A673 (cell line): ENCODE measurements around the gene NPTN. TPM values are rescaled to one million over a fixed set of nuclear protein-coding genes. Genes with fewer than 3 reads are reported as not detected.

Source experiments
- BruUV-seq: library from RNA; stranded (reverse); fragments of 400-500 nt; replicated peaks from 2 replicates; lab custom pipeline; 2021; lab: Mats Ljungman, UMichigan
- CTCF ChIA-PET: fragments of 300-600 bp; sonication (Branson Sonifier 250); formaldehyde crosslinking; loops from one replicate; lab custom pipeline; 2022; ENCODE audit warnings: antibody characterized with exemption; lab: Charles Lee
- POLR2A ChIA-PET: fragments of 300-600 bp; sonication (Branson Sonifier 250); formaldehyde crosslinking; loops from one replicate; lab custom pipeline; 2022; ENCODE audit warnings: antibody characterized with exemption; ENCODE audit not compliant: low non-redundant PET; lab: Charles Lee
- DNase-seq: peaks from one replicate; pipeline ENCODE4 v3.0.0-alpha.2; 2015; ENCODE audit warnings: low spot score
- H3K27ac ChIP-seq: fragments of 200-600 bp; sonication (generic); 2 replicates; pipeline ENCODE4 v1.5.1; 2016; ENCODE audit warnings: mixed run types, low read depth, mild to moderate bottlenecking, mixed read lengths, antibody characterized with exemption, low read length; ENCODE audit not compliant: poor library complexity, severe bottlenecking
- H3K27me3 ChIP-seq: fragments of 200-600 bp; sonication (generic); replicated peaks from 2 replicates; pipeline ENCODE4 v1.6.1; 2017; ENCODE audit warnings: mixed run types, low read depth, mild to moderate bottlenecking, mixed read lengths, antibody characterized with exemption, low read length; ENCODE audit not compliant: insufficient read depth, poor library complexity
- H3K36me3 ChIP-seq: fragments of 200-600 bp; sonication (generic); 2 replicates; pipeline ENCODE4 v1.6.1; 2016; ENCODE audit warnings: mixed run types, mild to moderate bottlenecking, mixed read lengths, antibody characterized with exemption, low read length; ENCODE audit not compliant: insufficient read depth, poor library complexity, severe bottlenecking
- H3K4me1 ChIP-seq: fragments of 200-600 bp; sonication (generic); 2 replicates; pipeline ENCODE4 v1.6.1; 2017; ENCODE audit warnings: mixed run types, mild to moderate bottlenecking, mixed read lengths, antibody characterized with exemption, low read length; ENCODE audit not compliant: insufficient read depth, poor library complexity, severe bottlenecking
- H3K4me3 ChIP-seq: fragments of 200-600 bp; sonication (generic); 2 replicates; pipeline ENCODE4 v1.5.1; 2016; ENCODE audit warnings: low read depth, mixed run types, mild to moderate bottlenecking, mixed read lengths, low read length; ENCODE audit not compliant: poor library complexity, severe bottlenecking
- H3K9me3 ChIP-seq: fragments of 200-600 bp; sonication (generic); 2 replicates; pipeline ENCODE4 v1.6.1; 2016; ENCODE audit warnings: mixed run types, low read depth, mild to moderate bottlenecking, mixed read lengths, antibody characterized with exemption, low read length; ENCODE audit not compliant: poor library complexity, severe bottlenecking
- CTCF ChIP-seq: fragments of 300-800, 200-600 bp; sonication (generic); conservative IDR thresholded peaks from 2 replicates; pipeline ENCODE4 v1.5.1; 2017; ENCODE audit warnings: low read depth, mild to moderate bottlenecking, antibody characterized with exemption, low read length, moderate library complexity, mixed read lengths
- EZH2 ChIP-seq: fragments of 200-600 bp; sonication (generic); IDR thresholded peaks from 2 replicates; pipeline ENCODE4 v1.6.1; 2017; ENCODE audit warnings: borderline replicate concordance, low read depth, mild to moderate bottlenecking, mixed read lengths, antibody characterized with exemption, low read length; ENCODE audit not compliant: poor library complexity, severe bottlenecking
- intact Hi-C: fragments of 100-400 bp; cut with micrococcal nuclease; formaldehyde crosslinking; loops from one replicate; pipeline ENCODE4 v1.10.0; 2022; ENCODE audit not compliant: unreplicated experiment
- total RNA-seq: library from RNA; stranded (reverse); gene quantifications from 2 replicates; pipeline ENCODE4 v1.2.3, GENCODE V29; 2021

NPTN gene
- total RNA-seq, 1 experiment from 2014 or later: 101 TPM

DNA sequence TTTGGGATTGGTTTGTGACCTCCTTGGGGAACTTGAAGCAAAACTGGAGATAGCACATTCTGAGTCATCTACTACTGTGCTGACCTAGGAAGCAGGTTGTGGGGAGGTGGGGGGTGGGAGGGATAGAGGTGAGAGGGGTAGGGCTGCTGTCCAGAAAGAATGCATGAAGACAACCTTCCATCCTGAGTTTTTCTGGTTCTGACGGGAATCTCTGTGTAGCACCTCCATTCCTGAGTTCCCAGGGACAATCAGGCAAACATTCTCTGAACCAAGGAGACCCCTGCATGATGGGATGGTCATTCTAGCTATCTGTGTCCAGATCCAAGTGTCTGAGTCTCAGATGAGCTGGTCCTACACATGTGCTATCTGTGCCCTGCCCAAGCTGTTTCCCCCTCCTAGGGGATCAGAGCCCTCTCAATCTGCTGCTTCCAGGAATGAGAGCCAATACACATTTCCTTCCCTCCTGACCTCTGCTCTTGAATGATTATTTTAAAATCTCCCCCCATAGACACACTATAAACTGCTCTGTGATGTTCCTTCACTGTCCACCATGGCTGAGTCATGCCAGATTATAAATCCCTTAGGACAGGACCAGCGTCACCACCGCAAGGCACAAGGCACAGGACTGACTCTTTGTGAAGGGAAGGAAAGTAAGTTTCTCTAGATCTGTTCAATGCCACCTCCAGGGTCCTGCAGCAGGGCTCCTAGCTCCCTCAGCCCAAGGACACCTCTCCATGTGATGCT lies 48.8 kb upstream of the NPTN start:
- Histone ChIP-seq H3K36me3 (no peaks in the 10 kb centered on the region), H3K27ac (no peak overlapping the region), H3K4me3 (no peak overlapping the region), H3K27me3 (no peaks in the 10 kb centered on the region), H3K4me1 (peaks cover 23% of the 10 kb centered on the region), H3K9me3 (no peaks in the 10 kb centered on the region)
- ChIA-PET CTCF (interaction anchor here (0.8 kb wide), 1 partner anchor 328 kb away, joined by 3 read pairs; no protein-coding TSS in a partner anchor), POLR2A (no interaction called here)
- DNase-seq: no peak
- intact Hi-C loops: no loop called here
- TF ChIP-seq CTCF (no peak), EZH2 (no peak)
- BruUV-seq: no TSS peak

DNA sequence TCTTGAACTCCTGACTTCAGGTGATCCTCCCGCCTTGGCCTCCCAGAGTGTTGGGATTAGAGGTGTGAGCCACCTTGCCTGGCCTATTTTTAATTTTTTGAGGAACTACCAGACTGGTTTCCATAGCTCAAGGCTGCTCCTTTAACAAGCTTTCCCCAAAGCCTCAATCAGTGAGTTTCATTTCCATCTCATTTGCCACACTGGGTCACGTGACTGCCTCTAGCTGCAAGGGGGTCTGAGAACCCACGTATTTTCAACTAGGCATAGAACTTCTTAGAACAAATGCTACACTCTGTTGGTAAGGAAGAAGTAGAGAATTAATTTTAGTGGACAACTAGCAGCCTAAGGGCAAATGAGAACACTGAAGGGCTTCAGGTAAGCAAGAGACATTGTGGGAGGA lies 47.9 kb upstream of the NPTN start:
- BruUV-seq: no TSS peak
- Histone ChIP-seq H3K9me3 (no peaks in the 10 kb centered on the region), H3K4me1 (peaks cover 15% of the 10 kb centered on the region), H3K4me3 (no peak overlapping the region), H3K27me3 (no peaks in the 10 kb centered on the region), H3K36me3 (no peaks in the 10 kb centered on the region), H3K27ac (no peak overlapping the region)
- intact Hi-C loops: no loop called here
- ChIA-PET POLR2A (no interaction called here), CTCF (no interaction called here)
- TF ChIP-seq EZH2 (no peak), CTCF (no peak)
- no peak for DNase-seq

- TF ChIP-seq EZH2 (no peak), CTCF (no peak)
- POLR2A ChIA-PET: no interaction called here
- Histone ChIP-seq H3K9me3 (no peaks in the 10 kb centered on the region), H3K27me3 (no peaks in the 10 kb centered on the region), H3K4me1 (peaks cover 10% of the 10 kb centered on the region), H3K27ac (no peak overlapping the region), H3K4me3 (no peak overlapping the region), H3K36me3 (no peaks in the 10 kb centered on the region)
- no TSS peak for BruUV-seq
- CTCF ChIA-PET: no interaction called here
- intact Hi-C loops: no loop called here
- no peak for DNase-seq
Observed at GRCh38 chr15:73680549-73680948, 47.4 kb upstream of the NPTN start.
